SK-N-MC (cell line): ENCODE measurements around the gene AKAP6.

Experiments used
- DNase-seq: peaks from one replicate; pipeline ENCODE4 v3.0.0-alpha.2; 2011; ENCODE audit warnings: low read depth, low spot score
- H3K27ac ChIP-seq: fragments of 200-600 bp; sonication (generic); 2 replicates; pipeline ENCODE4 v1.5.1; 2016; ENCODE audit warnings: mixed run types
- H3K36me3 ChIP-seq: fragments of 200-600 bp; sonication (generic); 2 replicates; pipeline ENCODE4 v1.6.1; 2017; ENCODE audit warnings: antibody characterized with exemption, low read length, mixed read lengths; ENCODE audit not compliant: insufficient read depth
- H3K4me3 ChIP-seq: fragments of 200-600 bp; sonication (generic); 2 replicates; pipeline ENCODE4 v1.5.1; 2016
- H3K9ac ChIP-seq: fragments of 200-600 bp; sonication (generic); 2 replicates; pipeline ENCODE4 v1.8.0; 2017; ENCODE audit warnings: mixed run types, mixed read lengths; ENCODE audit not compliant: insufficient read length
- H3K9me3 ChIP-seq: fragments of 200-600 bp; sonication (generic); 2 replicates; pipeline ENCODE4 v1.6.1; 2017; ENCODE audit warnings: low read depth, mild to moderate bottlenecking, antibody characterized with exemption, low read length, moderate library complexity, mixed read lengths
- EZH2 ChIP-seq: fragments of 200-600 bp; sonication (generic); IDR thresholded peaks from one replicate; pipeline ENCODE4 v1.6.1; 2017; ENCODE audit warnings: antibody characterized with exemption
- FOXP2 ChIP-seq: optimal IDR thresholded peaks from 2 replicates; pipeline ENCODE3; 2011; ENCODE audit warnings: mild to moderate bottlenecking, moderate library complexity; ENCODE audit not compliant: insufficient read depth; ENCODE audit errors: extremely low read length, control extremely low read depth
- POLR2AphosphoS5 ChIP-seq: IDR thresholded peaks from 2 replicates; pipeline ENCODE4 v1.6.1; 2012; ENCODE audit warnings: mild to moderate bottlenecking, low read depth, low read length, borderline replicate concordance

AKAP6 gene

GRCh38 chr14:32514236-32514635 is 185.1 kb downstream of the AKAP6 start:
- Histone ChIP-seq H3K9ac (no peak overlapping the region), H3K27ac (no peak overlapping the region), H3K4me3 (no peak overlapping the region), H3K36me3 (no peaks in the 10 kb centered on the region), H3K9me3 (no peaks in the 10 kb centered on the region)
- DNase-seq = no peak
- TF ChIP-seq POLR2AphosphoS5 (no peak), EZH2 (no peak), FOXP2 (no peak)

GRCh38 chr14:32514681-32515080 is 185.6 kb downstream of the AKAP6 start:
- no peak overlapping the region for H3K9ac ChIP-seq
- H3K9me3 ChIP-seq = no peaks in the 10 kb centered on the region
- H3K4me3 ChIP-seq = no peak overlapping the region
- H3K36me3 ChIP-seq = no peaks in the 10 kb centered on the region
- no peak for DNase-seq
- TF ChIP-seq POLR2AphosphoS5 (no peak), EZH2 (no peak)
- H3K27ac ChIP-seq = no peak overlapping the region

GRCh38 chr14:32524609-32525375 is 195.7 kb downstream of the AKAP6 start:
- H3K4me3 ChIP-seq = no peak overlapping the region
- H3K27ac ChIP-seq = no peak overlapping the region
- no peaks in the 10 kb centered on the region for H3K36me3 ChIP-seq
- H3K9ac ChIP-seq = no peak overlapping the region
- TF ChIP-seq FOXP2 (no peak), EZH2 (no peak), POLR2AphosphoS5 (no peak)
- H3K9me3 ChIP-seq = no peaks in the 10 kb centered on the region
- DNase-seq = no peak

GRCh38 chr14:32525591-32525990 is 196.5 kb downstream of the AKAP6 start:
- DNase-seq = no peak
- H3K4me3 ChIP-seq = no peak overlapping the region
- TF ChIP-seq POLR2AphosphoS5 (no peak), EZH2 (no peak), FOXP2 (no peak)
- no peaks in the 10 kb centered on the region for H3K9me3 ChIP-seq
- H3K36me3 ChIP-seq = no peaks in the 10 kb centered on the region
- no peak overlapping the region for H3K9ac ChIP-seq
- no peak overlapping the region for H3K27ac ChIP-seq

GRCh38 chr14:32530800-32531199 is 201.7 kb downstream of the AKAP6 start:
- Histone ChIP-seq H3K27ac (no peak overlapping the region), H3K9me3 (no peaks in the 10 kb centered on the region), H3K36me3 (no peaks in the 10 kb centered on the region), H3K9ac (no peak overlapping the region), H3K4me3 (no peak overlapping the region)
- no peak for TF ChIP-seq EZH2
- TF ChIP-seq FOXP2 = no peak
- TF ChIP-seq POLR2AphosphoS5 = no peak
- no peak for DNase-seq

GRCh38 chr14:32531942-32532515 is 202.9 kb downstream of the AKAP6 start:
- H3K27ac ChIP-seq = no peak overlapping the region
- H3K36me3 ChIP-seq = no peaks in the 10 kb centered on the region
- no peaks in the 10 kb centered on the region for H3K9me3 ChIP-seq
- TF ChIP-seq FOXP2 (no peak), EZH2 (no peak), POLR2AphosphoS5 (no peak)
- H3K4me3 ChIP-seq = no peak overlapping the region
- no peak for DNase-seq
- no peak overlapping the region for H3K9ac ChIP-seq

- no peak for DNase-seq
- TF ChIP-seq EZH2 (no peak), FOXP2 (no peak), POLR2AphosphoS5 (no peak)
- no peak overlapping the region for H3K27ac ChIP-seq
- H3K4me3 ChIP-seq = no peak overlapping the region
- no peaks in the 10 kb centered on the region for H3K36me3 ChIP-seq
- no peak overlapping the region for H3K9ac ChIP-seq
- H3K9me3 ChIP-seq = no peaks in the 10 kb centered on the region
Measured at GRCh38 chr14:32534145-32534544, 205.0 kb downstream of the AKAP6 start.

GRCh38 chr14:32536175-32536574 is 207.1 kb downstream of the AKAP6 start:
- Histone ChIP-seq H3K36me3 (no peaks in the 10 kb centered on the region), H3K9ac (no peak overlapping the region), H3K27ac (no peak overlapping the region), H3K9me3 (no peaks in the 10 kb centered on the region), H3K4me3 (no peak overlapping the region)
- no peak for DNase-seq
- TF ChIP-seq EZH2 (no peak), FOXP2 (no peak), POLR2AphosphoS5 (no peak)
